ENCODE measurements around the gene TNNI3. TPM values are rescaled to one million over a fixed set of nuclear protein-coding genes. Genes with fewer than 3 reads are reported as not detected.

Gene TNNI3
- total and polyA plus RNA-seq, 2 of the 4 experiments (the other 2 are of a cell fraction), result not detected

GRCh38 chr19:55103190-55103589 is 54.3 kb downstream of the TNNI3 start:
- Histone ChIP-seq H3K27ac (ENCODE audit: insufficient read depth, low read length) (no peak overlapping the region), H3K9me3 (ENCODE audit: control insufficient read depth, insufficient read depth, low read length) (peaks cover 4% of the 10 kb centered on the region), H3K36me3 (ENCODE audit: control insufficient read depth, insufficient read depth, low read length) (peaks cover 41% of the 10 kb centered on the region), H2BK5ac (ENCODE audit: low read depth, low read length, poor library complexity, severe bottlenecking) (no peak overlapping the region), H3K4me2 (ENCODE audit: low read depth, low read length) (no peak overlapping the region), H3K4me3 (ENCODE audit: insufficient read depth, low read depth, low read length) (no peak overlapping the region), H3K27me3 (ENCODE audit: control insufficient read depth, insufficient read depth, low read length) (no peaks in the 10 kb centered on the region), H2BK120ac (ENCODE audit: low read depth, low read length) (no peak overlapping the region), H4K20me1 (ENCODE audit: insufficient read depth, low read length) (peaks cover 23% of the 10 kb centered on the region), H4K5ac (ENCODE audit: low read depth, low read length) (no peak overlapping the region), H3K56ac (ENCODE audit: extremely low read depth, insufficient read depth, low read length) (no peak overlapping the region), H4K91ac (ENCODE audit: insufficient read depth, low read depth, low read length) (no peak overlapping the region), H3K9ac (ENCODE audit: low read depth, low read length) (no peak overlapping the region), H4K8ac (ENCODE audit: low read depth in 2 of 2, low read length in 2 of 2) (no peak overlapping the region), H2AK5ac (ENCODE audit: low read depth, low read length) (no peak overlapping the region), H3K4ac (ENCODE audit: low read depth, low read length) (no peak overlapping the region), H3K14ac (replicated peaks; ENCODE audit: low read depth, low read length) (no peak overlapping the region), H3K4me1 (ENCODE audit: control insufficient read depth, insufficient read depth, low read length) (no peaks in the 10 kb centered on the region), H2AK9ac (replicated peaks; ENCODE audit: low read depth, low read length, poor library complexity) (no peak overlapping the region), H2BK15ac (ENCODE audit: low read depth, low read length) (no peak overlapping the region), H3K79me1 (ENCODE audit: low read depth in 1 of 2, low read length in 2 of 2) (peaks cover 31 to 43% of the 10 kb centered on the region in 2 experiments), H3K18ac (ENCODE audit: low read depth, low read length) (no peak overlapping the region), H2BK20ac (ENCODE audit: low read depth, low read length) (no peak overlapping the region), H3K9me1 (ENCODE audit: insufficient read depth, low read length) (peaks cover 7% of the 10 kb centered on the region; the same call in 1 of the 2 replicates), H2AFZ (replicated peaks; ENCODE audit: low read length, poor library complexity) (no peak overlapping the region), H3K23ac (ENCODE audit: low read depth, low read length) (no peak overlapping the region)
- BruUV-seq (replicated peaks), result no TSS peak
- dilution Hi-C loops (cut with HindIII; ENCODE audit: low sequenced_read_pairs, unreplicated experiment) (no loop called here), intact Hi-C loops (cut with micrococcal nuclease) (no loop called here), in situ Hi-C loops (cut with MboI; ENCODE audit: low sequenced_read_pairs) (loop anchor here (25.0 kb wide), 1 partner anchor 534 kb away; the partner anchor contains the start of genes CCDC106, ZNF580 and ZNF581)
- ChIA-PET POLR2A (ENCODE audit: unreplicated experiment) (no interaction called here), CTCF (no interaction called here)
- no peak for TF ChIP-seq RCOR1 (IDR thresholded peaks at IDR 0.05; ENCODE audit: insufficient replicate concordance, low read length)
- no peak for TF ChIP-seq CHD1 (IDR thresholded peaks at IDR 0.05; ENCODE audit: low read depth, low read length)
- TF ChIP-seq SMC3 (IDR thresholded peaks at IDR 0.05; ENCODE audit: low read depth, low read length), result no peak
- no peak for TF ChIP-seq MAFK (IDR thresholded peaks at IDR 0.05; ENCODE audit: low read depth, low read length)
- no peak for TF ChIP-seq RAD21 (IDR thresholded peaks at IDR 0.05; ENCODE audit: low read length)
- TF ChIP-seq ELK1 (IDR thresholded peaks at IDR 0.05; ENCODE audit: borderline replicate concordance, low read depth, low read length), result no peak
- TF ChIP-seq BHLHE40 (IDR thresholded peaks at IDR 0.05; ENCODE audit: low read depth, low read length), result no peak
- TF ChIP-seq RFX5 (IDR thresholded peaks at IDR 0.05; ENCODE audit: low read depth, low read length), result no peak
- TF ChIP-seq USF2 (IDR thresholded peaks at IDR 0.05; ENCODE audit: low read depth, low read length), result no peak
- TF ChIP-seq MXI1 (IDR thresholded peaks at IDR 0.05; ENCODE audit: borderline replicate concordance, low read depth, low read length), result no peak
- no peak for TF ChIP-seq MAZ (IDR thresholded peaks at IDR 0.05; ENCODE audit: borderline replicate concordance, low read depth, low read length)
- no peak for TF ChIP-seq POLR2A (IDR thresholded peaks at IDR 0.05; ENCODE audit: low read depth, low read length)
- TF ChIP-seq FOS (IDR thresholded peaks at IDR 0.05; ENCODE audit: low read depth, low read length), result no peak
- no peak for TF ChIP-seq CTCF (conservative IDR thresholded peaks at IDR 0.05; ENCODE audit: low read depth, low read length)
- TF ChIP-seq CEBPB (IDR thresholded peaks at IDR 0.05; ENCODE audit: low read depth, low read length), result no peak
- no peak for TF ChIP-seq NFE2L2 (IDR thresholded peaks at IDR 0.05; ENCODE audit: low read depth, low read length)
- WGBS, 2 experiments (ENCODE audit: extremely low coverage in 2 of 2, insufficient read length in 1 of 2), result 100% methylated on average over 3 of the region's 9 CpGs; no CpG with 5 or more reads in 1 of the 2 experiments
- no peak for DNase-seq
- ATAC-seq (ENCODE audit: low read depth), result no peak
